ENCODE data around the gene TENM4.

The TENM4 gene

DNA sequence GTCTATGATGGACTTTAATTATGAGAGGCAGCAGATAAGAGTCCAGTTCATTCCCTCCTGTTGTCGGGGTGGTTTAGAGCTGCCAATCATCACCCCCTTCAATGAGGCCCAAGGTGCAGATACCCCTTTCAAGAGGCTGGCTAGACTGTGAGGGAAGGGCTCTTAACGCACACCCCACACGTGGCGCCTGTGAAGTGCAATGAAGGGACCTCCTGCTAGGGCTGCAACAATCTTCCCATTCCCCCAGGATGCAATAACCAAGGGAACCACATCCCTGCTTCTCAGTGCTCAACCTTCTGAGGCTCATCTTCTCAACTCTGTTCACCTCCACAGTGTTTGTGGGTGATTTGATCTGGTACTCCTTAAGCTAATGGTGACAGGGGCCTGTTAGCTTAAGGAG is 19.0 kb downstream of the TENM4 start:
- DNase-seq: no peak

DNA sequence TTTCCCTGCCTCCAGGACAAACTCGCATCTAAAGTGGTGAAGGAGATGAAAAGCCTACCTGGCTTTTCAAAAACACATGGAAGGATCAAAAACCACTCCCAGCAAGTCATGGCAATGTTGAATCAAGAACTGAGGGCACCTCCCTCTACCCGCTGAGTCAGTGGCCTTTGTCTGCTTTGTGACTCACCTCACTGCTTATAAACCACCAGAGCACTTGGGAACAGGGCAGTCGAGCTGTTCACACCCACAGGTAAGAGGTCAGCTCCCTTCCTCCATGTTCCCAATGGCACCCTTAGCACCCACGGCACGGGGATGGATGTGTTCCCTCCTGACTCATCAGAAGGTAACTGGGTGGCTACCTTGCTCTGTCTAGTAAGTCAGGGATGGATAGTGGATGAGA is 21.7 kb downstream of the TENM4 start:
- DNase-seq: no peak

DNA sequence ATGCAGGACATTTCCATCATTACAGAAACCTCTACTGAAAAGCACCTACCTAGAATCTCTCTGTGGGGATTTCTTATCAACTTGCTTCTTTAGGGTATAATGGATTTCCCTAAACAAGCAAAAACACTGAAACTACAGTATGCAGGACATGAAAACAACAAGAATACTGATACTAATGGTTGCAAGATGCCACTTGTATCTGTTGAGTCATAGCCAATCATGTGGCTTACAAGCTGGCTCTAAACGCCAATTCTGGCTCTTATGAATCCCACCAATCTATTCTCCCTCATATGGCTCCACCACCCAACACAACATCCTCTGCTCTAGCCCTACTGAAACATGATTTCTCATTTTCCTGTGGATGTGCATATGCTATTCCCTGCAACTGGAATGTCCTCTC is 22.6 kb downstream of the TENM4 start:
- no peak for DNase-seq

DNA sequence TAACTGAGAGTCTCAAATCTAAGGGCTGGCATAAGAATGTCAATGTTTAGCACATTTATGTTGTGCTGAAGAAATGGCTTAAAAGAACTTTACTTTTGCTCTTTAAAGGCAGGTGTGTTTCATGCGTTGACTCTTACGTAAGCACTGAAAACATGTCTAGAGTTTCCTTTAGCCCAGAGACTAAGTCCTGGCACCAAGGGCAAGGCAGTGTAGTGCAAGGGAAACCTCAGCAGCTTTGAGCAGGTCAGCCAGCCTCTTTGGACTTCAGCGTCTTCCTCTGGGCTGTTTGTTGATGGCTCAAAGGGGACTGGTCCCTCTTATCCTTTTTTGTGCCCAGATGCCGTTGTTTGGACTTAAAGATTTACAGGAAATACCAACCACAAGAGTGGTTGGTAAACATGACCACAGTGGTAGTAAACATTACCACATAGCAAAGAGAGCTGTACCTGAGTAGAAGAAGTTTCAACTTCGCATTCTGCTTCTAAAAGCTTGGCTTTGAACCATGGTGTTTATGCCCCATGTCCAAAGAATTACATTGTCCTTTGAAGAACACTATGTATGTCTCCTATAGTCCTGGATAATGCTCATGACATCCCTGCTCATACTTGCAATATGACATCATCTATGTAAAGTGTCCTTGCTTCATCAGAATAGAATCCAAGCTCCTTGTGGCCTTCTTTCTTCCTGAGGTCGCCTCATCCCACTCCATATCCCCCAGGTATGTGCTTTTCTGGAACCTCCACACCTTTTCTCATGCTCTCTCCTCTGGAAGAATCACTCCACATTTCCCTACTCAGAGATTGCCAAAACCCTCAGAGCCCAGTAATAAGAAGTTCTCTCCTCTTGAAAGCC is 23.5 kb downstream of the TENM4 start:
- DNase-seq: no peak

DNA sequence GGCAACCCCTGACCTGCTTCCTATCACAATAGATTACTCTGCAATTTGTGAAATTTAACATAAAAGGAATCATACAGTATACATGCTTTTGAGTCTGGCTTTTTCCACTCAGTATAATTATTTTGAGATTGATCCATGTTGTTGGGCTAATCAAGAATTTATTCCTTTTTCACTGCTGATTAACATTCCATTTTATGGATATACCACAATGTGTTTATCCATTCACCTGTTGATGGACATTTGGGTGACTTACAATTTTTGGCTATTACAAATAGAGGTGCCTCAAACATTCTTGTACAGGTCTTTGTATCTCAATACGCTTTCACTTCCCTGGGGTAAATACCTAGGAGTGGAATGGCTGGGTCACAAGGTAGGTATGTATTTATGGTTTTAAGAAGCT is 24.9 kb downstream of the TENM4 start:
- DNase-seq: no peak

DNA sequence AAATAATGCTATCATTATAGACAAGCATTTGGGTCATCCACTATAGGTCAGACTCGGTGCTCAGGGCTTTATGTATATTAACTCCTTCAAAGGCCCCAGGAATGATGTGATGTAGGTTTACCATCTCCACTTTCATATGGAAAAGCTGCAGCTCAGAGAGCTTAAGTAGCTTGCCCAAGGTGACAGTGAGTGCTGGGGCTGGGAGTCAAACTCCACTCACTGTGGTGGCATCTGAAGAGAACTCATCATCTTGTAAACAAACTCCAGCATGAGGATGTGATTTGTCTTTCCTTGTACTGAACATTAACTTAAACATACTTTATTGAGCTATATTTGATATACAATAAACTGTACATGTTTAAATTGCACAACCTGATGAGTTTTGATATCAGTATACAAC is 25.4 kb downstream of the TENM4 start:
- DNase-seq: no peak

DNA sequence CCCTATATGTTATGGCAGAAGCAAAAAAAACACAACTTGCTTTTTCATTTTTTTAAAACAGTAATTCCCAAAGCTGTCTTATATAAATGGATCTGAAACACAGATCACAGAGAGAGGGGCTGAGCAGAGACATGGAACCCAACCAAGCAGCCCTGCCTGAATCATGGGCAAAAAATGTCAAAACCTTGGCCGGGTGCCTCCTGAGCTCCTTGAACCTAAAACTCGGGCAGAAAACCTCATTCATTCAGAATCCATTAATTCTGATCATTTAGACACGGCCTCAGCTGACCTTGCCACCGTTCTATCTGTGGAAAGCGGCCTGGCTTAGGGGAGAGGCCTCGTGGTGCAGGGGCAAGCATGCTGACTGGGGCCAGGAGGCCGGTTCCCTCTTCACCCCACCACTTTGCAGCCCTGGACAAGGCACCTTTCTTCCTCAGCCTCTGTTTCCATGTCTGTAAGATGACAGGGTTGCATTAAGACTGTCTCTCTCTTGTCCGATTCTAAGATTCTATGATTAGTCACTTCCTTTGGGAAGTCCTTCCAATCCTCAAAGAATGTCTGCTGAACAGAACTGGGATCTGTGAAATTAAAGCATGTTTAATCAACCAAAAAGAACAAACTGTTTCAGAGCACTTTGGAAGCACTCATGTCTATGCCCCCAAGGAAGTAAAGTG is 26.0 kb downstream of the TENM4 start:
- peak in 1 of 56 donors; percentile 21 for DNase-seq

DNA sequence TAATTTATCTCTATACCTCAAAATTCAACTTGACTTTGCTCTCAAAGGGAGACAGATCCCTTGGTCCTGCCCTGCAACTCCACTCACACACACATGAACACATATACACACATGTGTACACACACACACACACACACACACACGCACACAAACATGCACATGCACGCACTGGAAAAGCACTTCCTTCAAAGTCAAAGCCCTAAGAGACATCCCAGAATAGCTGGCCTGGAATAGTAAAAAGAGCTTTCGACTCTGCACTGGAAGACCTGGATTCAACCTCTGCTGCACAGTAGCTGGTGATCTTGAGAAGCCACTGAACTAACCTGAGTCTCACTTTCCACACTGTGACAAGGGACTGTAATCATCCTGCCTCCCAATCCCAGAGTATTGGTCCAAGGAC is 26.8 kb downstream of the TENM4 start:
- no peak for DNase-seq

DNA sequence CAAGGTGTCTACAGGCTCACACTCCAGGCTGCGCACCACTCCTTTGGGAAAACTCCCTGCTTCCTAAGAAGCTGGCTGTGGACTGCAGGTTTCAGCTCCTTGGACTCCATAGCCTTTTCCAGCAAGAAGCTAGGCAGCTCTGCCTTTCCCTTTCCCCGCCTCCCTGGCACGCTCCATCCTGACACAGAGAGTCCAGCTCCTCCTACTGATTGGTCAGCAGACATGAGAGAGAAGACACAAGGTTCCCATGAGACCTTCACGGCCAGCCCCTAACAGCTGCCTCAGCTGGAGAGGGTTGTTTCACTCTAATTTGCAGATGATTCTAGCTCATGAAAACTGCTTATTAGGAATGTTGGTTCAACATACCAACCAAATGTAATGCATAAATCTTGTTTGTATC is 27.6 kb downstream of the TENM4 start:
- DNase-seq: peak in 18 of 56 donors; percentile 4 to 45 (median 16)

DNA sequence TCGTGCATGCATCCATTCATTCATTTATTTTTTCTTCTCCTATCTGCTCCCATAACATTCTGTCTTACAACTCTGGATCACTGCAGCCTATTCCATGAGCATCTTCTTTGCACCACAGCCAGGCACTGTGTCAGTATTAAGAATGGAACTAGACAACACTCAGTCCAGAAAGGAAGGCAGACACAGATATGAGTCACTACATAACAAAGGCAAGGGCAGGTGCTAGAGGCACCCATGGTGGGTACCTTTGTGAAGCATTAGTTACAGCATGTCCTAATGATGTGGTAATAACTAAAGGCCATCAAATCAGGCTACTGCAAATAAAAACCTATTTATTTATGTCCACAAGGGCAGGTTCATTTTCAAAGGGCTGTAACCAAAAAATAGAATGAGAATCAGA is 28.1 kb downstream of the TENM4 start:
- no peak for DNase-seq

DNA sequence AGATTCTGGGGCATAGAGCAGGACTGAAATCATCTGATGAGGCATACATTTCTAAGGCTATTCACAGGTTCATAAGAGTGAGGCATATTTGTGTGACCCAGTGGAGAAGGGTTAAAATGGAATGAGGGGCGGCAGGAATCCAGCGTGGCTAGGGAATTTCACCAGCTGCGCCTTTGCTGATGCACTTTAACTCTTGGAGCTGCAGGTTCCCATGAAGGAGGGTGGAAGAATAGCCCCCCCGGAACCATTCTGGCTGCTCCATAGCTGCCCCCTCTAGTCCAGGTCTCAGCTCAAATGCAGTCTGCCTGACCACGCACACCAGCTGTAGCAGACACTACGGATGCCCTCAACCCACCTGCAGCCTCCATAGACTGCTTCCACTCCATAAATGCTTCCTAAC is 31.5 kb downstream of the TENM4 start:
- DNase-seq: no peak

DNA sequence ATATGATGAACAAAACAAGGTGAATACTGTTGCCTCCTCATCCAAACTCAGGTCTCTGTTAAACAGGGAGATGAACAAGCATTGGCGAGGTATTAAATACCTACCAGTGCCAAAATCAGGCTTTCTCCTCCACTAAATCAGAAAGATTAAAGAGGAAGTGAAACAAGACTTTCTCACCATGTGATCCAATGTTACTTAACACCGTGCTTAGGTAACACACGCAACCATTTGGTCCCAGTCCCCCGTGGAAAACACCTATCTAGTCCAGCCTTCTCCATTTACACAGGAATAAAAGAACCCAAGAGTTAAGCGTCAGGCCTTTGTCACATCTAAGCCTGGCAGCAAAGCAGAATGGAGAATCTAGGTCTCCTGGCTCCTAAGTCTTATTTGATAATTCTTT is 34.5 kb downstream of the TENM4 start:
- DNase-seq: no peak

DNA sequence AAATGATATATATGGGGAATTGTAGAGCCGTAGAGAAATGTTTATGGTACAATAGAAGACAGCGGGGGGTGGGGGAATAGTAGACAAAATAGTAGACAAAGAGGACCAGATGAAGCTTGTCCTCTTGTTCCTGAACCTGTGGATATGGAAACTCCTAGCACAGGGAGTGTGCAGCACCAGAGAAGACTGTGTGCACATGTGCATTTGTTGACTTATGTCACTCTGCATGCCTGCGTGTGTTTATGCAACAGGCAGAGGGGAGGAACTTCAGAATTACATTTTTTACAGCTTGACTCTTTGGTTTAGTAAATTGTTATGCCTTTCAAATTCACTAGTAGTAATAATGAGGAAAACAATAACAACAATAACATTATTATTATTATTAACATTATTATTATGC is 36.0 kb downstream of the TENM4 start:
- no peak for DNase-seq

DNA sequence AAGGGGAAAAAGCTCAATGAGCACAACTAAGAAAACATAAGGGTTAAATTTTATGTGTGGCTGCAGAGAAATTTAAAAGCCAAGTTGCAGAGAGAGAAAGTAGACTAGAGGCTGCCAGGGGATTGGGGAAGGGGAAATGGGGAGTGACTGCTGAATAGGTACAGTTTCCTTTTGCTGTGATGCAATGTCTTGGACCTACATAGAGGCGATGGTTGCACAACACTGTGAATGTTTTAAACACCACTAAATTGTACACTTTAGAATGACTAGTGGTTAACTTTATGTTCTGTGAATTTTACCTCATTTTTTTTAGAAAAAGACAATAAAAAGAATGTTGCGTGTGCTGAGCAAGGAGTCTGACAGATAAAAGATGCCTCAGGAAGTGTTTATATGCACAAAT is 36.5 kb downstream of the TENM4 start:
- DNase-seq: no peak

DNA sequence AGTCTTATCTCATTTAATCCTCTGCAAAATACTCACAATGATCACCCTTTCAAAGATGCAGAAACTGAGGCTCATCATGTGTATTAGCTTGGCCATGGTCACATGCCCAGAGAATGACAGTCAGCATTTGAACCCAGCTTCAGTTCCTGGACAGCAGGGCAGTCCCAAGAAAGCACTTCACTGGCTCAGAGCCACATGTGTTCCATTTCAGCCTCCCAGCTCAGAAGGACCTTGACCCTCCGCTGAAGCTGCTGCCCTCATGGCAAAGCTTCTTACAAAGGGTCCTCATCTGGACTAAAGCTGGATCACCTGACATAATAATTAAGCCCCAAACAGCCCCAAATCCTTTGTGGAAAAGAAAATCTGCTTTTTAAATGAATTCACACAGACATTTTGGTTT is 37.0 kb downstream of the TENM4 start:
- DNase-seq: no peak

DNA sequence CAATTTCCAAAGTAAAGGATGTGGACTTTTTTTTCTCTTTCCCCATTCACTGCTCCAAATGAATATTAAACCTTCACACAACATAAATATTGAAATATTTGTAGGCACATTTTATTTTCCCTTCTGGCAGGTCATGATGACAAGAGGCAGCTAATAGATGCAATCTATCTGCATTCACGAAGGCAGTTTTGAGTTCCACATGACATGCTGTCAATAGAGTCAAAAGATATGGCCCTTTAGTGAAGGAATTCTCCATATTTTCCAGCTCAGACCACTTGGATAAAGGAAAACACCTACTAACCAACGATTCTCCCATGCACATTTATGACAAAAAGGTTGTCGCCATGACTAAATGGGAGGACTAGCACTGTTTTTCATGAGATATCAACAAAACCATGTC is 37.9 kb downstream of the TENM4 start:
- DNase-seq: no peak

DNA sequence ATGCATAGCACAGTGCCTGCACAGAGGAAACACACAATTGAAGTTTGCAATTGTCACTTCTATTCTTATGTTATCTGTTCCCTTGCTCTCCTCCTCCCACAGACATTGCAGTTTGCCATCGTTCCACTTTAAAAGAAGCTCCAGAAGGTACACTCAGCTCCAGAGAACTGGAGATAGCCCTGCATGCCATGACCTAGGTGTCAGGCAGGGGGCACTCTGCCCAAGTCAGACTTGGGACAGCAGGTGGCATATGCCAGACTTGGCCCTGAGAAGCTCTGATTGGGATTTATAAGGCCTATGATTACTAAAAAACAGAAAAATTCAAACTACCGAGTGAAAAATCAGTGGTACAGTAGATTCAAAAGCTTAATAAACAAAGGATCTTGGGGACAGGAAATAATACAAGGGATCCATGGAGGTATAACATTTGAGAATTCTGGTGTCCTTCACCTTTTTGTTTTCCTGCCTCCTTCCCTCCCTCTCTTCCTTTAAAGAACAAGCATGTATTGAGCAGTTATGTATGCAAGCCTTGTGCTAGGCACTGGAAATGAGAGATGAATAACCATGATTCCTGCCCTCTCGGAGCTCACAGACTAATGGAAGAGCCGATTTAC is 40.0 kb downstream of the TENM4 start:
- DNase-seq: peak in 6 of 56 donors; percentile 5 to 27 (median 11)

DNA sequence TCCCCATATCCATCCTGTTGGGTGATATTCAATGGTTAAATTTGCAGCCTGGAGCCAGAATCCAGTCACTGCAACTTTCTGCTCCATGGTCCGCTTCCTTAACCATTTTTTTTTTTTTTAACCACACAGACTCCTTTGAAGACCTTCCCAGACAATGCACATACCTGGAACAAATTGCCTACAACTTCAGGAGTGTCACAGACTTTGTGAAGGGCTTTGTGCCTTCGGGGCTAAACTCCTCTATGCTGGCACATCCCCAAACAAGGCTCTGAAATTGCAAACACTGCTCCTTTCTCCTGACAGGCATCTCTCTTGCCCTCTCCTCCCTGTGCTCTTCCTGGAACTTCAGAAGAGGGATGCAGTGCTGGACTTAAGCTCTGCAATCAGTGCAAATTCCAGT is 40.6 kb downstream of the TENM4 start:
- no peak for DNase-seq

DNA sequence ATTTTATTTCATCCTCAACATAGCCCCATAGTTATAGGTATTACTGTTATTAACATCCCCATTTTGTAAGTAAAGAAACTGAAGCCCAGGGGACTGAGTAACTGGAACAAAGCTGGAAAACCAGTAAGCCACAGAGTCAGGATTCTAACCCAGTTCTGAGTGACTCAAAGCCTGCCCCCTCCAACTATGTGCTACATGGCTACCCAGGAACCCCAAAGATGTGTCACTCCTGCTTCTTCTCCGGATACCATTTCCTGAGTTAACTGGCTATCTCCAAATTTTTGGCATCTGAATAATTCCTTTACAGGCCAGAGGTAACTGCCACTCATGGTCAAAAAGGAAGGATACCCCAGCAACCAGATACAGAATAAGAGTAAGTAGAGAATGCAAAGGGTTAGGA is 43.6 kb downstream of the TENM4 start:
- no peak for DNase-seq

DNA sequence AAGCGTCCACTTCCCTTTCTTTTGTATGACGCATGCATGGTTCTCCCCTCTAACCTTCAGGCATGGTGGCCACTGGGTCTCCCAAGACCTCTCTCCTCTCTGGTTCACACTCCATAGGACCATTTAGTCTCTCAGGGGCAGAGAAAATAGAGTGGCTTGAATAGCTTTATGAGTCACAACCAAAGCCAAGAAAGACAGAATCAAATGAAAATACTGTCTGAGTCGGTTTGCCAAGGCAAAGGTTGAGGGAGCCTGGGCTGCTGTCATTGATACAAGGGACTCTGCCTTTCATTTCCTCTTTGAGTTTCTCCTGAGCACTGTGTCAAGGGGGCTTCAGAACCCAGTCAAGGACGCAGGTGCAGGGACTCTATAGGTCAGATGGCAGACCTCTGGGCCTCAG is 44.2 kb downstream of the TENM4 start:
- DNase-seq: no peak

DNA sequence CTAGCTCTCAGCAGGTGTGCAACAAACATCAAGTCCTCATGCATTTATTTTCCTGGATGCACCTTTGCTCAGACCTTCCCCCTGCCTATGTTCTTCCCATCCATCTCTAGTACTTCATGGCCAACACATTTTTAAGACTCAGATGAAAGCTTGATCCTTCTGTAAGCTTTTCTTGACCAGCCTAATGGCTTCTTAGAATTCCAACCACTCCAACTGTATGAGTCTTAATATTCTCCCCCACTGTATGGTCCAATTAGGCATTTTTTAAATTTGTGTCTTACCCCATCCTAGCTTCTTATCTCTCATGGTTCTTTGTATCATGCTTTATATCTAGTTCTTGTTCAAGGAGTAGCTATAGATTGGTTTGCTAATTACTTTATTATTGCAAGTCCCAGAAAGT is 44.8 kb downstream of the TENM4 start:
- no peak for DNase-seq

DNA sequence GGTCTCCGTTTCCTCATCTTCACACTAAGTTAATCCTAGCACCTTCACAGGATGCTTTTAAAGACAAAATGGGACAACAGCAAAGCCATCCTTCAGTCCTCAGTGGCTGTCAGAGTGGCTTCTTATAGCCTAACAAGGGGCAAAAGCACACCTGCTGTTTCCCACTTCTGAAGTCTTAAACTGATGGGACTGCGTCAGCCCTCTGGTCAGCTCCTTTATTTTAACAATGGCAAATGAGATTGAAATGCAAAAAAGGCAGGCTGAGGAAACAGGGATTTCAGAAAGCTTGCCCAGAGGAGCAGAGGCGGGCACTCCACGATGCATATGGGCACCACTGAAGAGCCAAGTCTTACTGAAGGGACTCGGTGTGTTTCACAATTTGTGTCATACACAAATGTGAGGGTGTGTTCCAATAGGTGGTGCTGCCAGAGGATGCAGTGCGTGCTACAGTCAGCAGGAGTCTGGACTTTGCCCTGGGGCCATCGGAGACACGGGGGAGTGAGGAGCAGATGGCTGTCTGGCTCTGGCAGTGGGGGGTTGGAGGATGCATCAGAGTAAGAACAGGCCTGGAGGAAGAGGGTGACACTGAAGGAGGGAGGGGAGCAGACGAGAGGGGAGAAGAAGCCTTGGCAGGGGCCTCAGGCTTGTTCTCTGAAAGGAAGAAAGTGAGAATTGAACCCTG is 47.3 kb downstream of the TENM4 start:
- DNase-seq: no peak

Measured in amygdala (tissue), 56 donors.